A673 (cell line): ENCODE data around the gene ATPAF2.

Source experiments
- EZH2 ChIP-seq: fragments of 200-600 bp; sonication (generic); IDR thresholded peaks from 2 replicates; pipeline ENCODE4 v1.6.1; 2017; ENCODE audit warnings: borderline replicate concordance, low read depth, mild to moderate bottlenecking, mixed read lengths, antibody characterized with exemption, low read length; ENCODE audit not compliant: poor library complexity, severe bottlenecking
- TF ChIP-seq, protein P1 (sequence below): fragments of 300-800, 200-600 bp; sonication (generic); conservative IDR thresholded peaks from 2 replicates; pipeline ENCODE4 v1.5.1; 2017; ENCODE audit warnings: low read depth, mild to moderate bottlenecking, antibody characterized with exemption, low read length, moderate library complexity, mixed read lengths

DNA sequence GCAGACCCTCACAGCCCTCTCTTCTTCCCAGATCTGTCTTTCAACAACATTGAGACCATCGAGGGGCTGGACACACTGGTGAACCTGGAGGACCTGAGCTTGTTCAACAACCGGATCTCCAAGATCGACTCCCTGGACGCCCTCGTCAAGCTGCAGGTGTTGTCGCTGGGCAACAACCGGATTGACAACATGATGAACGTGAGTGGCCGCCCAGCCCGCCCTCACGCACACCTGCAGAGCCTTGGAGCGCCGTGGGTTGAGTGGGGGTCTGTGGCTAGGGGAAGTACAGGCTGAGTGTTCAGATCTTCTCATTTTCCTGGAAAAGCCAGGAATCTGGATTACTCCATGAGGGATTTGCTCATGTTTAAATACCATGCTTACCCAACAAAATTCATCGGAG, 51.1 kb downstream of the ATPAF2 start:
- TF ChIP-seq EZH2, result no peak
- TF ChIP-seq, protein P1, sequence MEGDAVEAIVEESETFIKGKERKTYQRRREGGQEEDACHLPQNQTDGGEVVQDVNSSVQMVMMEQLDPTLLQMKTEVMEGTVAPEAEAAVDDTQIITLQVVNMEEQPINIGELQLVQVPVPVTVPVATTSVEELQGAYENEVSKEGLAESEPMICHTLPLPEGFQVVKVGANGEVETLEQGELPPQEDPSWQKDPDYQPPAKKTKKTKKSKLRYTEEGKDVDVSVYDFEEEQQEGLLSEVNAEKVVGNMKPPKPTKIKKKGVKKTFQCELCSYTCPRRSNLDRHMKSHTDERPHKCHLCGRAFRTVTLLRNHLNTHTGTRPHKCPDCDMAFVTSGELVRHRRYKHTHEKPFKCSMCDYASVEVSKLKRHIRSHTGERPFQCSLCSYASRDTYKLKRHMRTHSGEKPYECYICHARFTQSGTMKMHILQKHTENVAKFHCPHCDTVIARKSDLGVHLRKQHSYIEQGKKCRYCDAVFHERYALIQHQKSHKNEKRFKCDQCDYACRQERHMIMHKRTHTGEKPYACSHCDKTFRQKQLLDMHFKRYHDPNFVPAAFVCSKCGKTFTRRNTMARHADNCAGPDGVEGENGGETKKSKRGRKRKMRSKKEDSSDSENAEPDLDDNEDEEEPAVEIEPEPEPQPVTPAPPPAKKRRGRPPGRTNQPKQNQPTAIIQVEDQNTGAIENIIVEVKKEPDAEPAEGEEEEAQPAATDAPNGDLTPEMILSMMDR, result no peak
